SU-DHL-6 (cell line): Measurements from ENCODE around the gene ZIC1.

Experiments
- EZH2phosphoT487 ChIP-seq: fragments of 200-600 bp; sonication (generic), shearing (Covaris generic); conservative IDR thresholded peaks from 2 replicates; pipeline ENCODE4 v1.6.1; 2018; ENCODE audit warnings: mild to moderate bottlenecking, antibody characterized with exemption, low read length, moderate library complexity, mixed read lengths
- TF ChIP-seq, protein P1 (sequence below): fragments of 200-600 bp; sonication (generic); IDR thresholded peaks from one replicate; pipeline ENCODE4 v1.5.1; 2017; ENCODE audit warnings: antibody characterized with exemption, mild to moderate bottlenecking, low read length, moderate library complexity; ENCODE audit not compliant: insufficient read depth, poor library complexity, severe bottlenecking

DNA sequence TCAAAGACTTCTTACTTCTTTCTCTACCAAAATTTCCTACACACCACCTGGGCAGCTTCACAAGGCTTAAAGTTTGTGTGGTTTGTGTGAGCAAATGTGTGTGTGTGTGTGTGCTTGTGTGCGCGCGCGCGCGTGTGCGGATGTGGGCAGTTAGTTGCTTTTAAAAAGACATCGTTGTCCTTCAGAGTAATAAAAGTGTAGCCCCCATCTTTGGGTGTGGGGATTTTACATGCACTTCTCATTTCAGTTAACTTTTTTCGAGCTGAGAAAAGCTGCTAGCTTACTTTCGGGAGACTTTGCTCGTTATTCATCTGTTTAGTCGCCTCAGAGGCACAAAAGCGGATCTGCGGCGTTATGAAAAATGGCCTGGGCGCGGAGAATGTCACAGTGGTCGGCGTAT is 38.8 kb upstream of the ZIC1 start:
- TF ChIP-seq, protein P1, sequence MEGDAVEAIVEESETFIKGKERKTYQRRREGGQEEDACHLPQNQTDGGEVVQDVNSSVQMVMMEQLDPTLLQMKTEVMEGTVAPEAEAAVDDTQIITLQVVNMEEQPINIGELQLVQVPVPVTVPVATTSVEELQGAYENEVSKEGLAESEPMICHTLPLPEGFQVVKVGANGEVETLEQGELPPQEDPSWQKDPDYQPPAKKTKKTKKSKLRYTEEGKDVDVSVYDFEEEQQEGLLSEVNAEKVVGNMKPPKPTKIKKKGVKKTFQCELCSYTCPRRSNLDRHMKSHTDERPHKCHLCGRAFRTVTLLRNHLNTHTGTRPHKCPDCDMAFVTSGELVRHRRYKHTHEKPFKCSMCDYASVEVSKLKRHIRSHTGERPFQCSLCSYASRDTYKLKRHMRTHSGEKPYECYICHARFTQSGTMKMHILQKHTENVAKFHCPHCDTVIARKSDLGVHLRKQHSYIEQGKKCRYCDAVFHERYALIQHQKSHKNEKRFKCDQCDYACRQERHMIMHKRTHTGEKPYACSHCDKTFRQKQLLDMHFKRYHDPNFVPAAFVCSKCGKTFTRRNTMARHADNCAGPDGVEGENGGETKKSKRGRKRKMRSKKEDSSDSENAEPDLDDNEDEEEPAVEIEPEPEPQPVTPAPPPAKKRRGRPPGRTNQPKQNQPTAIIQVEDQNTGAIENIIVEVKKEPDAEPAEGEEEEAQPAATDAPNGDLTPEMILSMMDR = no peak
- no peak for TF ChIP-seq EZH2phosphoT487
